PFSK-1 (cell line): Measurements from ENCODE around the gene MBD5.

Experiments used
- POLR2AphosphoS5 ChIP-seq: IDR thresholded peaks from 2 replicates; pipeline ENCODE4 v1.6.1; 2012; ENCODE audit warnings: low read depth, mild to moderate bottlenecking, control low read depth, low read length, moderate library complexity
- SIN3A ChIP-seq: IDR thresholded peaks from 2 replicates; pipeline ENCODE4 v1.6.1; 2012; ENCODE audit warnings: mild to moderate bottlenecking, low read length, moderate library complexity, borderline replicate concordance; ENCODE audit not compliant: insufficient read depth
- TF ChIP-seq, protein P1 (sequence below), 2 experiments: IDR thresholded peaks; 2 replicates each; pipeline versions ENCODE4 v1.6.1 to v1.8.0; 2011 to 2012; ENCODE audit warnings: low read depth in 2 of 2, low read length in 2 of 2, control low read depth in 1 of 2, inconsistent platforms in 1 of 2, mild to moderate bottlenecking in 1 of 2, moderate library complexity in 1 of 2; ENCODE audit not compliant: insufficient read depth in 1 of 2

DNA sequence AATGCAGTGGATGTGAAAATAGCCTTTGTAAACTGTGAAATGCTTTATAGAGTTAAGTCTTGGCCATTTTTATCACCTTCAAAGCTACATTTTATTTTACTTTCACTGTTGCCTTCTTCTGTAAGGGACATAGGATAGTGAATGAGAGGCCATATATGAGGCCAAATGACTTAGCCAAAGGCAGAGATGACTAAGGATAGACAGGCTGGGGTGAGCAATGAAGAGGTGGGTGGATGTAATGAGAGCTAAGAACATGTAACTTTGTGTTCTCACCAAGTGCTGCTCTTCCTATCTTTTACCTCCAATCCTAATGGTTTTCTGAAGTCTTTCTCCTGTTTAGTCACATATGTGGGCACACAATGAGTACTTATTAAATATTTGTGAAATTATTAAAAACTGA is 101.9 kb downstream of the MBD5 start:
- TF ChIP-seq, protein P1, sequence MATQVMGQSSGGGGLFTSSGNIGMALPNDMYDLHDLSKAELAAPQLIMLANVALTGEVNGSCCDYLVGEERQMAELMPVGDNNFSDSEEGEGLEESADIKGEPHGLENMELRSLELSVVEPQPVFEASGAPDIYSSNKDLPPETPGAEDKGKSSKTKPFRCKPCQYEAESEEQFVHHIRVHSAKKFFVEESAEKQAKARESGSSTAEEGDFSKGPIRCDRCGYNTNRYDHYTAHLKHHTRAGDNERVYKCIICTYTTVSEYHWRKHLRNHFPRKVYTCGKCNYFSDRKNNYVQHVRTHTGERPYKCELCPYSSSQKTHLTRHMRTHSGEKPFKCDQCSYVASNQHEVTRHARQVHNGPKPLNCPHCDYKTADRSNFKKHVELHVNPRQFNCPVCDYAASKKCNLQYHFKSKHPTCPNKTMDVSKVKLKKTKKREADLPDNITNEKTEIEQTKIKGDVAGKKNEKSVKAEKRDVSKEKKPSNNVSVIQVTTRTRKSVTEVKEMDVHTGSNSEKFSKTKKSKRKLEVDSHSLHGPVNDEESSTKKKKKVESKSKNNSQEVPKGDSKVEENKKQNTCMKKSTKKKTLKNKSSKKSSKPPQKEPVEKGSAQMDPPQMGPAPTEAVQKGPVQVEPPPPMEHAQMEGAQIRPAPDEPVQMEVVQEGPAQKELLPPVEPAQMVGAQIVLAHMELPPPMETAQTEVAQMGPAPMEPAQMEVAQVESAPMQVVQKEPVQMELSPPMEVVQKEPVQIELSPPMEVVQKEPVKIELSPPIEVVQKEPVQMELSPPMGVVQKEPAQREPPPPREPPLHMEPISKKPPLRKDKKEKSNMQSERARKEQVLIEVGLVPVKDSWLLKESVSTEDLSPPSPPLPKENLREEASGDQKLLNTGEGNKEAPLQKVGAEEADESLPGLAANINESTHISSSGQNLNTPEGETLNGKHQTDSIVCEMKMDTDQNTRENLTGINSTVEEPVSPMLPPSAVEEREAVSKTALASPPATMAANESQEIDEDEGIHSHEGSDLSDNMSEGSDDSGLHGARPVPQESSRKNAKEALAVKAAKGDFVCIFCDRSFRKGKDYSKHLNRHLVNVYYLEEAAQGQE (IDR thresholded peaks at IDR 0.05; ENCODE audit: insufficient read depth in 1 of 2, low read depth in 2 of 2, low read length in 2 of 2) = no peak
- TF ChIP-seq POLR2AphosphoS5 = no peak
- no peak for TF ChIP-seq SIN3A
